Activated T-cell treated with anti-CD3 and anti-CD28 coated beads for 4 hours (primary cell): ENCODE measurements around the gene RHEB.

Source experiments
- DNase-seq: peaks from one replicate; pipeline ENCODE4 v3.0.0-alpha.2; 2020

Gene RHEB

DNA sequence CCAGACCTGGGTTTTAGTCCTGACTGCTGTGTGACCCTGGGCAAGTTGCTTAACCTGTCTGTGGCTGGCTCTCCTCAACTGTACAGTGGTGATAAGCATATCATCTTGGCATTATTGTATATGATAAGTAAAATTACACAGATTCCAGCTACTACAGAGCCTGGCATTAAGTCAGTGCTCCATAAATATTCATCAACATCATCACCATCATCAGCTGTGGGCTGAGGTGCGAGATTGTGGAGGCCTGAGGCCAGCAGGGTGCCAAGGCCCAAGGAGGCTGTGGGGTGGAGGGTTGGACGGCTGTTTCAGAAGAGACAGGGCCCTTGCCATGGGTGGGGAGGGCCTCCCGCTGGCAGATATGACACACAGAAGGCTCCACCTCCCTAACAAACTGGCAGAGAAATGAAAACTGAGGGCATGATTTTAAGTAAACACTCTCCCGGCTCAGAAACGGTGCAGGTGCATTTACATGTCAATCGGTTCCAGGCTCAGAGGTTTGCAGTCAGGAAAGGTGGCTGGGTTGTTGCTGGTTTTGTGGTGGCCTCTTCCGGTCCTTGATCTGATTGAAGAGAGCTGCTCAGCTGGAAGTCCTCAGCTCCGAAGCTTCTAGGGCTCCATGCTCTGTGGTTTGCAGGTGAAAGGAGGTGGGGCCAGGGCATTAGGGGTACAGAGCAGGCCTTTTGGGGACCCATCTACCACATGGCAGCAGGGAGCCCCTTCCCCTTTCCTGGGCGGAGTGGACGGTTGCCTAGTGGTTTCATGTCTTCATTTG, 89.9 kb downstream of the RHEB start:
- no peak for DNase-seq

DNA sequence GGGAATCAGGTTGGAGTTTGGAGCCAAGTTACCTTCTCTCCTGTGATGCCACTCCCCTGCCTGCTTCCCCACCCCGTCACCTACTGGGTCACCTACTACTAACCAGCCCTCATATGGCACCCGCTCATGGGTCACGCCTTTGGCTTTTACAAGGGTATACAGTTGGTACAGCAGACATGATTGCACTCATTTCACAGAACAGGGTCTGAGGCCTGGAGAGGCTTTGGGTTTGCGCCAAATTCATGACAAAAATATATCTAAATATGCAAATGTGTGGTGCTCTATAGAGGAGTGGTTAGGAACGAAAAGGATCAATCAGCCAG, 90.5 kb downstream of the RHEB start:
- DNase-seq: no peak

DNA sequence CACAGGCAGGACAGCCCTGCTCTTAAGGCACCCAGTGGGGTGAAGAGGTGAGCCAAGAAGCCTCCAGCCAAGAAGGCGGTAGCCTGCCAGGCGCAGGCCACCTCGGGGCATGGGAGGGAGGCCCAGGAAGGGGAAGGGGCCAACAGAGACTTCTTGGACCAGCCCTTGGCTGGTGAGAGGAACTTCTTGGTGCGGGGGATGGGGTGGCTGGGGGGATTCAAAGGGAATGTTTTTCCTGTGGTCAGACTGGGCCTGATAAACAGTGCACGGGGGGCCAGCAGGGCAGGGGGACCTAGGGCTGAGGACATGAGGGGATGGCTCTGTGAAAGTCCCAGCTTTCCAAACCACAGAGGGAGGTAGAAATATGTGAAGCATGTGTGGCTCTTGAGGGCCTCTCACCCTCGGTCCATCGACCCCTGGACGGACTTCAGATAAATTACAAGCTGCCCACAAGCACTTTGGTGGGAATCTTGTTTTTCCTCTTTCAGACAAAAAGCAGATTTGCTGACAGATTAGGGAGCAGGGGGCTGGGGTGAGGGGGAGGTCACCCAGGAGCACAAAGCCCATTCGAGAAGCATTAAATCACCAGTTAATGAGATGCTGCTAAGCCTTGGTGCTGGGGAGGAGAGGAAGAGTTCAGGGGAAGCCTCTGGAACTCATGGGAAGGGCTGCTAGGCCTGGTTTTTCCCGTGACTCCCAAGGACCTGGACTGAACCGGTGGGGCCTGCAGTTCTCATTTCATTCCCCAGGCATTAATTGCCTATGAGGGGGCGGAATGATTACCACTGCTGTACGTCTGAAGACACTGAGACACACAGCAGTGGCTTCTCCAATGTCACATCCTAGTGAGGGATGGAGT, 91.1 kb downstream of the RHEB start:
- DNase-seq: no peak

GRCh38 chr7:151427705-151428377, 91.9 kb downstream of the RHEB start:
- DNase-seq: no peak

DNA sequence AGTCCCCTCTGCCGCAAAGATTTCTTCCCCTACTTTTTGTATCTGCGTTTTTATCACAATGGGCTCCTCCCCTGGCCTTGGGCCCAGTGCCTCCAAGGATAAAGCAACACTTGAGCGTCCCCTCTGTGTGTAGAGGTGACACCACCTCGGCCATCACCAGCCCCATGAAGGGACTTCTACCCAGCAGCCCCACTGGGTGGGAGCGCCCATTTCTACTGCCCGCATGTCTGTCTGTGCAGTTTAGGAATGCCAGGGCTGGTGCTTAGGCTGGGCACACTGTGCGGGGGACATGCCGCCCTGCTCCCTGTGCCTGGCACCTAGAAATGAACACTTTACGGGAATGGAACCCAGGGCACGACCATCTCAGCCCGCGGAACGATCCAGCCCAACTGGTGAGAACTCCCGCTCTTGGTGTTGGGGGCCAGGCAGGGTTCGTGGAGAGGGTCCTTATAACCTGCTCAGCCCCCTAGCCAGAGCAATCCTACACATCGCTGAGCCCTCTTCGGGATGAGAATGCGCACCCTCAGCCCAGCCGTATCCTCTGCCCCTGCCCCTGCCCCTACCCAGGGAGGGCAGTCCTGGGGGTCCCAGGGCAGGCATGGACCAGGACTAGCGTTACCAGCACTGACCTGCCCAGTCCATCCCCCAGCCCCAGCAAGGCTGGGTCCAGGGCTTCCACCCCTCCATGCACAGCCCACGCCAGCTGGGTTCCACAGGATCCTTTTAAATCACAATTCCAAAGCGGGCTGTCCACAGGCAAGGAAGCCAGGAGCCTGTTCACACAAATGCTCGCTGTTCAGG, 92.6 kb downstream of the RHEB start:
- no peak for DNase-seq

- no peak for DNase-seq
Observed at GRCh38 chr7:151426441-151426903, 93.2 kb downstream of the RHEB start.

DNA sequence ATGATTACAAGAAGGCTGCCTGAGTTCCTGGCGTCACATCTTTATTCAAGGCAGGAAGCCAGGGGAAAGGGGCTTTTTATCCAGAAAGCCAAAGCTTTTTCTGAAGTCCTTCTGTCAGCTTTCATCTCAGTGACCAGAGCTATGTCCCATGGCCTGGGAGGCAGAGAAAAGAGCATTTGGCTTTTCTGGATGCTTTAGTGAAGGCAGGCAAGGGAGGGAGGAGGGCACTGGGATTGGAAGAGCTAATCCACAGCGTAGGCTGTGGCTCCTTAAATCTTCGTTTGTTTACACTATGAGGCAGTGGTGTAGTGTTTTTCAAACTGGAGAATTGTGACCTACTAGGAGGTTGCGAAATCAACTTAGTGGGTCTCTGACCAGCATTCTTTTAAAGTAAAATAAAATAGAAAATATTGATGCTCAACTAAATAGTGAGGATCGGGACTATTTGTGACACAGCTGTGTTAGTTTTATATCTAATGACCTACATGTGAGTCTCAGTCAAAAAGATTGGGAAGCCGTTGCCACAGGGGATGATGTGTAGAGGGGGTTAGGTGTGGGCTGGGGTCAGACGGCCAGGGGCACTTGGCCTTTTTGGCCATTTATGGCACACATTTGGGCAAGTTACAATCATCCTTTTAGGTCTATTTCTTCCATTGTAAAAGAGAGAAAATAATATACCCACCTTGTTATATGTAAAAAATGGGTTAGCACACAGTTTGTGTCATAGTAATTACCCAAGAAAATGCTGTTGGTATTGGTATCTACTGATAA, 93.8 kb downstream of the RHEB start:
- no peak for DNase-seq

GRCh38 chr7:151424799-151425198, 94.9 kb downstream of the RHEB start:
- no peak for DNase-seq

GRCh38 chr7:151423936-151424335, 95.8 kb downstream of the RHEB start:
- DNase-seq: no peak

GRCh38 chr7:151423226-151423625, 96.5 kb downstream of the RHEB start:
- DNase-seq: no peak

- DNase-seq: no peak
Observed at GRCh38 chr7:151422212-151422611, 97.5 kb downstream of the RHEB start.

GRCh38 chr7:151420144-151420543, 99.6 kb downstream of the RHEB start:
- no peak for DNase-seq

GRCh38 chr7:151416941-151417315, 102.8 kb downstream of the RHEB start:
- DNase-seq: no peak

DNA sequence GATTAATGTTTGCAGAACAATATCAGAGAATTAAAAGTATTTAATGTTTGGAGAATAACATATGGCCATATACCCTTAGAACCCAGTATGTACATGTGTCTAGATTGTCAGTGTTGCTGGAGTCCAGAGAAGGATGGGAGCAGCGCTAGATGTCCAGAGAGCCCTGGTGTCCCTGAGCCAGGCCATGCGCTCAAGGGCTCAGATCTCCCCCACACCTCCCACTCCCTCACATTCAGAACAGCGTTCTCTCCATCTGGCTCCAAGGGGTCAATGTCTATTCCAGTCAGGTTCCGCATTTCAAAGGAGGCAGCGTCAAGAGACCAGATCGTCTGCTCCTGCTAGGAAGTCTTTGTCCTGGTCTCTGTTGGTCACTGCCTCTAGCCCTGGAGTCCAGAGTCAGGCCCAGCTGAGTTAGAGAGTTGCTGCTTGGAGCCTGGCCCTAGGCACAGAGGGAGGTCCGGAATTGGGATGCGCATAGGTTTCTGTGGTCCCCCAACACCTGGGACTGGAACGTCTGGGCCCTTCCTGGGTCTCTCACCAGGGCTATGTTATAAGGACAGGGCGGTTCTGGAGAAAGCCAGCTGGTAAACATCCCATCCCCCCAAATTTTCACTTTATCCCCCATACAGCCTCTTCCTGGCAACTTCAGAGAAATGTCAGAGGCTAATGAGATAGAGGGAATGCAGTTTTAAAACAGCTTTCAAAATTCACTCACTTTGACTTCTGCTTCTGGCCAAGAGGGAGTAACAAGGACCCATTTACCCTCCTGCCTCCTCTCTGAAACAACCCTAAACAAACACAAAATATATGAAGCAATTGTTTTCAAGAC, 103.4 kb downstream of the RHEB start:
- no peak for DNase-seq
